NCI-H2196 (cell line): ENCODE data around the gene SAG.
A peak's percentile ranks its signal among the peaks of the same experiment; 100 is the strongest.

ENCODE experiments used
- DNase-seq: peaks from one replicate; lab custom pipeline; 2025; ENCODE audit not compliant: unreplicated experiment; lab: John Stamatoyannopoulos, UW

Gene SAG

GRCh38 chr2:233287871-233288270, 19.7 kb upstream of the SAG start:
- no peak for DNase-seq

- no peak for DNase-seq
Measured at GRCh38 chr2:233288663-233289062, 19.0 kb upstream of the SAG start.

GRCh38 chr2:233289648-233290047, 18.0 kb upstream of the SAG start:
- no peak for DNase-seq

GRCh38 chr2:233290051-233290845, 17.4 kb upstream of the SAG start:
- DNase-seq = peak; percentile 23

- no peak for DNase-seq
Measured at GRCh38 chr2:233295891-233296290, 11.7 kb upstream of the SAG start.

GRCh38 chr2:233297076-233297475, 10.5 kb upstream of the SAG start:
- DNase-seq = no peak

- no peak for DNase-seq
Measured at GRCh38 chr2:233300401-233300800, 7.2 kb upstream of the SAG start.

GRCh38 chr2:233301248-233301647, 6.4 kb upstream of the SAG start:
- no peak for DNase-seq

- DNase-seq = no peak
Measured at GRCh38 chr2:233301811-233302210, 5.8 kb upstream of the SAG start.

- no peak for DNase-seq
Measured at GRCh38 chr2:233303252-233303651, 4.4 kb upstream of the SAG start.

- DNase-seq = no peak
Measured at GRCh38 chr2:233311241-233311926, 3.8 kb downstream of the SAG start.

- no peak for DNase-seq
Measured at GRCh38 chr2:233312874-233313273, 5.3 kb downstream of the SAG start.

GRCh38 chr2:233314180-233314925, 6.7 kb downstream of the SAG start:
- no peak for DNase-seq

GRCh38 chr2:233317196-233317943, 9.8 kb downstream of the SAG start:
- DNase-seq = no peak

- no peak for DNase-seq
Measured at GRCh38 chr2:233319256-233319655, 11.6 kb downstream of the SAG start.

- no peak for DNase-seq
Measured at GRCh38 chr2:233320470-233320869, 12.9 kb downstream of the SAG start.

GRCh38 chr2:233321166-233321565, 13.6 kb downstream of the SAG start:
- DNase-seq = no peak

- no peak for DNase-seq
Measured at GRCh38 chr2:233323851-233324250, 16.2 kb downstream of the SAG start.

GRCh38 chr2:233325256-233325655, 17.6 kb downstream of the SAG start:
- no peak for DNase-seq

GRCh38 chr2:233325814-233326213, 18.2 kb downstream of the SAG start:
- DNase-seq = no peak

- DNase-seq = no peak
Measured at GRCh38 chr2:233326500-233326899, 18.9 kb downstream of the SAG start.
